Liver (tissue), 3 donors: Measurements from ENCODE around the gene PSME2.

ENCODE experiments used
- JUND ChIP-seq, 2 donors: IDR thresholded peaks; 2 replicates each; pipeline ENCODE4 v1.6.1; 2016; ENCODE audit warnings: antibody characterized with exemption in 2 of 2
- RAD21 ChIP-seq, 2 donors: IDR thresholded peaks; 2 replicates each; pipeline ENCODE4 v1.6.1; 2016; ENCODE audit warnings: antibody characterized with exemption in 2 of 2, mild to moderate bottlenecking in 2 of 2
- RXRA ChIP-seq, 2 donors: IDR thresholded peaks; 2 replicates each; pipeline ENCODE4 v1.6.1; 2017 to 2018; ENCODE audit warnings: antibody characterized with exemption in 2 of 2, mild to moderate bottlenecking in 1 of 2
- SP1 ChIP-seq: IDR thresholded peaks from 2 replicates; pipeline ENCODE4 v1.6.1; 2018; ENCODE audit warnings: antibody characterized with exemption, mild to moderate bottlenecking
- TAF1 ChIP-seq: conservative IDR thresholded peaks from 2 replicates; pipeline ENCODE4 v1.6.1; 2016; ENCODE audit warnings: antibody characterized with exemption, mild to moderate bottlenecking
- YY1 ChIP-seq: IDR thresholded peaks from 2 replicates; pipeline ENCODE4 v1.6.1; 2016; ENCODE audit warnings: antibody characterized with exemption, mild to moderate bottlenecking
- TF ChIP-seq, protein P1 (sequence below): fragments of 150-350 bp; IDR thresholded peaks from 2 replicates; pipeline ENCODE4 v1.5.1; 2017; ENCODE audit warnings: improper control_type of control experiment, low read depth, low read length; ENCODE audit not compliant: missing input control
- TF ChIP-seq, protein P2 (sequence below): IDR thresholded peaks from 2 replicates; pipeline ENCODE4 v1.6.1; 2016; ENCODE audit warnings: antibody characterized with exemption, mild to moderate bottlenecking
- donor health status: healthy.
- donor health status: healthy.

GRCh38 chr14:24162093-24162492, 15.7 kb upstream of the PSME2 start:
- TF ChIP-seq RAD21 (IDR thresholded peaks at IDR 0.05) (no peak), SP1 (no peak), JUND (IDR thresholded peaks at IDR 0.05) (no peak), RXRA (IDR thresholded peaks at IDR 0.05) (no peak), YY1 (no peak), TAF1 (no peak)
- TF ChIP-seq, protein P1, sequence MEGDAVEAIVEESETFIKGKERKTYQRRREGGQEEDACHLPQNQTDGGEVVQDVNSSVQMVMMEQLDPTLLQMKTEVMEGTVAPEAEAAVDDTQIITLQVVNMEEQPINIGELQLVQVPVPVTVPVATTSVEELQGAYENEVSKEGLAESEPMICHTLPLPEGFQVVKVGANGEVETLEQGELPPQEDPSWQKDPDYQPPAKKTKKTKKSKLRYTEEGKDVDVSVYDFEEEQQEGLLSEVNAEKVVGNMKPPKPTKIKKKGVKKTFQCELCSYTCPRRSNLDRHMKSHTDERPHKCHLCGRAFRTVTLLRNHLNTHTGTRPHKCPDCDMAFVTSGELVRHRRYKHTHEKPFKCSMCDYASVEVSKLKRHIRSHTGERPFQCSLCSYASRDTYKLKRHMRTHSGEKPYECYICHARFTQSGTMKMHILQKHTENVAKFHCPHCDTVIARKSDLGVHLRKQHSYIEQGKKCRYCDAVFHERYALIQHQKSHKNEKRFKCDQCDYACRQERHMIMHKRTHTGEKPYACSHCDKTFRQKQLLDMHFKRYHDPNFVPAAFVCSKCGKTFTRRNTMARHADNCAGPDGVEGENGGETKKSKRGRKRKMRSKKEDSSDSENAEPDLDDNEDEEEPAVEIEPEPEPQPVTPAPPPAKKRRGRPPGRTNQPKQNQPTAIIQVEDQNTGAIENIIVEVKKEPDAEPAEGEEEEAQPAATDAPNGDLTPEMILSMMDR: no peak
- TF ChIP-seq, protein P2, sequence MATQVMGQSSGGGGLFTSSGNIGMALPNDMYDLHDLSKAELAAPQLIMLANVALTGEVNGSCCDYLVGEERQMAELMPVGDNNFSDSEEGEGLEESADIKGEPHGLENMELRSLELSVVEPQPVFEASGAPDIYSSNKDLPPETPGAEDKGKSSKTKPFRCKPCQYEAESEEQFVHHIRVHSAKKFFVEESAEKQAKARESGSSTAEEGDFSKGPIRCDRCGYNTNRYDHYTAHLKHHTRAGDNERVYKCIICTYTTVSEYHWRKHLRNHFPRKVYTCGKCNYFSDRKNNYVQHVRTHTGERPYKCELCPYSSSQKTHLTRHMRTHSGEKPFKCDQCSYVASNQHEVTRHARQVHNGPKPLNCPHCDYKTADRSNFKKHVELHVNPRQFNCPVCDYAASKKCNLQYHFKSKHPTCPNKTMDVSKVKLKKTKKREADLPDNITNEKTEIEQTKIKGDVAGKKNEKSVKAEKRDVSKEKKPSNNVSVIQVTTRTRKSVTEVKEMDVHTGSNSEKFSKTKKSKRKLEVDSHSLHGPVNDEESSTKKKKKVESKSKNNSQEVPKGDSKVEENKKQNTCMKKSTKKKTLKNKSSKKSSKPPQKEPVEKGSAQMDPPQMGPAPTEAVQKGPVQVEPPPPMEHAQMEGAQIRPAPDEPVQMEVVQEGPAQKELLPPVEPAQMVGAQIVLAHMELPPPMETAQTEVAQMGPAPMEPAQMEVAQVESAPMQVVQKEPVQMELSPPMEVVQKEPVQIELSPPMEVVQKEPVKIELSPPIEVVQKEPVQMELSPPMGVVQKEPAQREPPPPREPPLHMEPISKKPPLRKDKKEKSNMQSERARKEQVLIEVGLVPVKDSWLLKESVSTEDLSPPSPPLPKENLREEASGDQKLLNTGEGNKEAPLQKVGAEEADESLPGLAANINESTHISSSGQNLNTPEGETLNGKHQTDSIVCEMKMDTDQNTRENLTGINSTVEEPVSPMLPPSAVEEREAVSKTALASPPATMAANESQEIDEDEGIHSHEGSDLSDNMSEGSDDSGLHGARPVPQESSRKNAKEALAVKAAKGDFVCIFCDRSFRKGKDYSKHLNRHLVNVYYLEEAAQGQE: no peak
